GM19193 (cell line): ENCODE data around the gene MKI67.

Experiments
- POLR2A ChIP-seq: IDR thresholded peaks from 4 replicates; pipeline ENCODE4 v1.6.1; 2011; ENCODE audit not compliant: insufficient read depth, insufficient read length; ENCODE audit errors: extremely low read depth

MKI67 gene

GRCh38 chr10:128059982-128060293 is 66.3 kb downstream of the MKI67 start:
- TF ChIP-seq POLR2A: no peak

GRCh38 chr10:128059266-128059981 is 66.8 kb downstream of the MKI67 start:
- no peak for TF ChIP-seq POLR2A

- no peak for TF ChIP-seq POLR2A
Observed at GRCh38 chr10:128058750-128059134, 67.5 kb downstream of the MKI67 start.

GRCh38 chr10:128058106-128058749 is 68.0 kb downstream of the MKI67 start:
- no peak for TF ChIP-seq POLR2A

- TF ChIP-seq POLR2A: no peak
Observed at GRCh38 chr10:128056303-128057050, 69.7 kb downstream of the MKI67 start.

- TF ChIP-seq POLR2A: no peak
Observed at GRCh38 chr10:128055061-128055868, 71.0 kb downstream of the MKI67 start.

GRCh38 chr10:128054163-128054970 is 71.9 kb downstream of the MKI67 start:
- TF ChIP-seq POLR2A: no peak

GRCh38 chr10:128053356-128053755 is 72.9 kb downstream of the MKI67 start:
- no peak for TF ChIP-seq POLR2A

GRCh38 chr10:128052696-128053095 is 73.5 kb downstream of the MKI67 start:
- no peak for TF ChIP-seq POLR2A

GRCh38 chr10:128051548-128051947 is 74.7 kb downstream of the MKI67 start:
- no peak for TF ChIP-seq POLR2A

- TF ChIP-seq POLR2A: no peak
Observed at GRCh38 chr10:128050936-128051335, 75.3 kb downstream of the MKI67 start.

GRCh38 chr10:128050121-128050516 is 76.1 kb downstream of the MKI67 start:
- no peak for TF ChIP-seq POLR2A

GRCh38 chr10:128049226-128050120 is 76.8 kb downstream of the MKI67 start:
- TF ChIP-seq POLR2A: no peak

- TF ChIP-seq POLR2A: no peak
Observed at GRCh38 chr10:128048819-128049210, 77.4 kb downstream of the MKI67 start.
